Measurements from ENCODE around the gene SETD3.

DNA sequence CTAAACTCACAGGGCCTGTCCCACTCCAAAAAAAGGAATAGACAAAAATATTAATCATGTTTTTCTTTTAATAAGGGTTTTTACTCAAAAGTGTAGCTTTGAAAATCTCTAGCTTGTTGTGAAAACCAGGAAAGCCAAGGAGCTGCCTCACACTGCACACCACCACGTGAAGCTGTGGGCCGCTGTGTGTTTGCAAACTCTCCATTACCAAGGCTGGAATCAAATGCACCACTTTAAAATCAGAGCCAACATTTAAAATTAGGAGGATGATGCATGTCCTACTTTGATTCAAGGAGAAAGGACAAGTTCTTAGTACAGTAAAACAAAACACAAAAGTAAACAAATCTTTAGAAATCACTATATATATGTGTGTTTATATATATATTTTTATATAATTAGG is 83.0 kb downstream of the SETD3 start:
- TF ChIP-seq, protein P1, sequence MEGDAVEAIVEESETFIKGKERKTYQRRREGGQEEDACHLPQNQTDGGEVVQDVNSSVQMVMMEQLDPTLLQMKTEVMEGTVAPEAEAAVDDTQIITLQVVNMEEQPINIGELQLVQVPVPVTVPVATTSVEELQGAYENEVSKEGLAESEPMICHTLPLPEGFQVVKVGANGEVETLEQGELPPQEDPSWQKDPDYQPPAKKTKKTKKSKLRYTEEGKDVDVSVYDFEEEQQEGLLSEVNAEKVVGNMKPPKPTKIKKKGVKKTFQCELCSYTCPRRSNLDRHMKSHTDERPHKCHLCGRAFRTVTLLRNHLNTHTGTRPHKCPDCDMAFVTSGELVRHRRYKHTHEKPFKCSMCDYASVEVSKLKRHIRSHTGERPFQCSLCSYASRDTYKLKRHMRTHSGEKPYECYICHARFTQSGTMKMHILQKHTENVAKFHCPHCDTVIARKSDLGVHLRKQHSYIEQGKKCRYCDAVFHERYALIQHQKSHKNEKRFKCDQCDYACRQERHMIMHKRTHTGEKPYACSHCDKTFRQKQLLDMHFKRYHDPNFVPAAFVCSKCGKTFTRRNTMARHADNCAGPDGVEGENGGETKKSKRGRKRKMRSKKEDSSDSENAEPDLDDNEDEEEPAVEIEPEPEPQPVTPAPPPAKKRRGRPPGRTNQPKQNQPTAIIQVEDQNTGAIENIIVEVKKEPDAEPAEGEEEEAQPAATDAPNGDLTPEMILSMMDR (IDR thresholded peaks at IDR 0.05) = no peak
- no peak for TF ChIP-seq POLR2AphosphoS5 (IDR thresholded peaks at IDR 0.05)
- TF ChIP-seq POLR2A (IDR thresholded peaks at IDR 0.05) = no peak
- no peak for TF ChIP-seq EP300 (IDR thresholded peaks at IDR 0.05)

Data from gastroesophageal sphincter (tissue), 3 donors.